ENCODE measurements around the gene HOXB2.

DNA sequence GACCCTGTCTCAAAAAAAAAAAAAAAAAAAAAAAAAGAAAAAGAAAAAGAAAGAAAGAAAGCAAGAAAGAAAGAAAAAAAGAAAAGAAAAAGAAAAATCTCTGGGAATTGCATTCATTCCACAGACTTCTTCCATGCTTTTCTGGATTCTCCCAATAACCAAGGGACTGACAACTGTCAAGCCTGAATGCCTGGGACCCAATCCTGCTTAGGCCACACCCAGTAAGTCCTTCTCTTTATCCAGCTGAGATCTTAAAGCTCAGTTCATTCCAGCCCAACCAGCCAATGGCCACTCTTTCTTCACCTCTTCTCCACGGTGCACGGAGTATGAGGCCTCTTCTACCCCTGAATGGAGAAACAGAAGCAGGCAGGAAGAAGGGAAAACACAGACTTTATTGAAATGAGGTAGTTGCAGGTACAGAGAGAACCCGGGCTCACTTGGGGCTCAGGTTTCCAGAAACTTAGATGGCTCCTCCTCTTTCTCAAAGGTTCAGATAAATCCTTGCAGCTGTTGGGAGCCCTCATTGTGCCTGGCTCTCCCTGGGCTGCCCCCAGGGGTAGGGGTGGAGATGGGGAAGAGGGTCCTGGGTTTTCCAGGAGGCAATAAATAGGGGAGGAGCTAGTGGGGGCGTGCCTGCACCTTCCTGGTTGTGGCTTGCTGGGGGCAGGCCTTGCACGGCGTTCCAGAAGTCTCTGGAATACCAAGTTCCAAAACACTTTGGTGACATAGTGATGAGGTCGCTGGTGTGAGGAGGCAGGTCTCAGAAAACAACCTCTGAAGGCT is 16.6 kb downstream of the HOXB2 start:
- TF ChIP-seq, protein P1, sequence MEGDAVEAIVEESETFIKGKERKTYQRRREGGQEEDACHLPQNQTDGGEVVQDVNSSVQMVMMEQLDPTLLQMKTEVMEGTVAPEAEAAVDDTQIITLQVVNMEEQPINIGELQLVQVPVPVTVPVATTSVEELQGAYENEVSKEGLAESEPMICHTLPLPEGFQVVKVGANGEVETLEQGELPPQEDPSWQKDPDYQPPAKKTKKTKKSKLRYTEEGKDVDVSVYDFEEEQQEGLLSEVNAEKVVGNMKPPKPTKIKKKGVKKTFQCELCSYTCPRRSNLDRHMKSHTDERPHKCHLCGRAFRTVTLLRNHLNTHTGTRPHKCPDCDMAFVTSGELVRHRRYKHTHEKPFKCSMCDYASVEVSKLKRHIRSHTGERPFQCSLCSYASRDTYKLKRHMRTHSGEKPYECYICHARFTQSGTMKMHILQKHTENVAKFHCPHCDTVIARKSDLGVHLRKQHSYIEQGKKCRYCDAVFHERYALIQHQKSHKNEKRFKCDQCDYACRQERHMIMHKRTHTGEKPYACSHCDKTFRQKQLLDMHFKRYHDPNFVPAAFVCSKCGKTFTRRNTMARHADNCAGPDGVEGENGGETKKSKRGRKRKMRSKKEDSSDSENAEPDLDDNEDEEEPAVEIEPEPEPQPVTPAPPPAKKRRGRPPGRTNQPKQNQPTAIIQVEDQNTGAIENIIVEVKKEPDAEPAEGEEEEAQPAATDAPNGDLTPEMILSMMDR (IDR thresholded peaks at IDR 0.05; ENCODE audit: low read length), result no peak
- TF ChIP-seq EZH2 (IDR thresholded peaks at IDR 0.05; ENCODE audit: borderline replicate concordance, low read length), result no peak
